Gastroesophageal sphincter (tissue), 4 donors: ENCODE data around the gene PTPRN2. TPM values are rescaled to one million over a fixed set of nuclear protein-coding genes. Genes with fewer than 3 reads are reported as not detected.

ENCODE experiments used
- ATAC-seq: fragments of 150-250 bp; one replicate; pipeline ENCODE4 v1.9.1; 2016; ENCODE audit warnings: mild to moderate bottlenecking, moderate library complexity
- H3K27ac ChIP-seq, 4 donors: fragments of 200-600 bp; sonication (generic) in 3 of 4; 1 replicate in 3 of 4; 2 replicates in 1 of 4; pipeline ENCODE4 v1.5.1; 2016 to 2019
- H3K27me3 ChIP-seq: fragments of 200-600 bp; sonication (generic); one replicate; pipeline ENCODE4 v1.5.1; 2019
- H3K36me3 ChIP-seq, 2 donors: fragments of 200-600 bp; sonication (generic); one replicate each; pipeline ENCODE4 v1.5.1; 2019; ENCODE audit warnings: control low read depth in 1 of 2
- H3K4me1 ChIP-seq, 3 donors: fragments of 200-600 bp; sonication (generic); 1 replicate in 2 of 3; 2 replicates in 1 of 3; pipeline ENCODE4 v1.5.1; 2016 to 2019; ENCODE audit warnings: control low read depth in 2 of 3
- H3K4me3 ChIP-seq, 2 donors: fragments of 200-600 bp; sonication (generic); one replicate each; pipeline ENCODE4 v1.5.1; 2019; ENCODE audit warnings: mild to moderate bottlenecking in 1 of 2, moderate library complexity in 1 of 2
- H3K9me3 ChIP-seq, 3 donors: fragments of 200-600 bp; sonication (generic); one replicate each; pipeline ENCODE4 v1.5.1; 2017 to 2019; ENCODE audit warnings: control low read depth in 2 of 3
- CTCF ChIP-seq, 4 experiments: fragments of 200-600 bp in 2 of 4; fragments of 450-650 bp in 2 of 4; sonication (generic) in 1 of 4; IDR thresholded peaks; one replicate each; pipeline ENCODE4 v1.5.1; 2017 to 2019; ENCODE audit warnings: antibody characterized with exemption in 4 of 4, mild to moderate bottlenecking in 2 of 4, moderate library complexity in 2 of 4
- EP300 ChIP-seq: sonication (generic); formaldehyde crosslinking; IDR thresholded peaks from one replicate; pipeline ENCODE4 v1.6.1; 2017; ENCODE audit warnings: antibody characterized with exemption, mild to moderate bottlenecking
- POLR2A ChIP-seq, 2 donors: fragments of 450-650 bp; IDR thresholded peaks; one replicate each; pipeline ENCODE4 v1.6.1; 2017; ENCODE audit warnings: antibody characterized with exemption in 2 of 2, mild to moderate bottlenecking in 2 of 2, moderate library complexity in 1 of 2
- POLR2AphosphoS5 ChIP-seq: sonication (generic); formaldehyde crosslinking; IDR thresholded peaks from one replicate; pipeline ENCODE4 v1.6.1; 2017; ENCODE audit warnings: antibody characterized with exemption
- WGBS, 2 donors: methylation state at CpG; one replicate each; pipeline ENCODE4 v1.1.5; 2018; ENCODE audit warnings: low coverage in 1 of 2; 5-methylcytosine and 5-hydroxymethylcytosine counted together
- total RNA-seq, 4 donors: library from RNA; depleted of rRNA; stranded (reverse); fragments of >200 nt; gene quantifications; one replicate each; pipeline ENCODE4 v1.1.0, GENCODE V29; 2016

The PTPRN2 gene
- total RNA-seq, 4 donors from 2014 or later, result 1.7 to 4.7 (median 3.3) TPM

GRCh38 chr7:157763279-157764000 is 824.2 kb downstream of the PTPRN2 start:
- TF ChIP-seq POLR2A (IDR thresholded peaks at IDR 0.05), result no peak
- no peak for TF ChIP-seq POLR2AphosphoS5
- TF ChIP-seq EP300, result no peak
- TF ChIP-seq CTCF (IDR thresholded peaks at IDR 0.05), result no peak
- Histone ChIP-seq H3K4me3 (no peak overlapping the region), H3K27ac (no peak overlapping the region), H3K9me3 (peaks cover 0 to 20% (median 0%) of the 10 kb centered on the region in 3 donors), H3K4me1 (no peaks in the 10 kb centered on the region), H3K27me3 (peaks cover 23% of the 10 kb centered on the region), H3K36me3 (no peaks in the 10 kb centered on the region)
- ATAC-seq, result no peak
- 92 to 93% methylated on average over 3 to 10 of the region's 14 CpGs for WGBS, 2 donors

DNA sequence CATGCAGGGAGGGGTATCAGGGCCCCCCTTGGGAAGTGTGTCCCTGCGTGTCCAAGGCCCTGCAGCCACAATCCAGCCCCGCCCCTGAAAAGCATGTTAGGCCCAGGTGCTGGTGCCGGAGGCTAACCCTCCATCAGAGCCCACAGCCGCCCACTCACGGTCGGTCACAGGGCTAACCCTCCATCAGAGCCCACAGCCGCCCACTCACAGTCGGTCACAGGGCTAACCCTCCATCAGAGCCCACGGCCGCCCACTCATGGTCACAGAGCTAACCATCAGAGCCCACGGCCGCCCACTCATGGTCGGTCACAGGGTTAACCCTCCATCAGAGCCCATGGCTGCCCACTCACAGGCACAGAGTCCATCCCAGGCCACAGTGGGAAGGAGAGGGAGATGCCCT is 824.8 kb downstream of the PTPRN2 start:
- Histone ChIP-seq H3K4me3 (no peak overlapping the region), H3K27ac (no peak overlapping the region), H3K9me3 (peaks cover 0 to 20% (median 0%) of the 10 kb centered on the region in 3 donors), H3K4me1 (no peaks in the 10 kb centered on the region), H3K36me3 (no peaks in the 10 kb centered on the region), H3K27me3 (peaks cover 19% of the 10 kb centered on the region)
- no peak for TF ChIP-seq POLR2A (IDR thresholded peaks at IDR 0.05)
- TF ChIP-seq CTCF (IDR thresholded peaks at IDR 0.05), result no peak
- no peak for TF ChIP-seq EP300
- TF ChIP-seq POLR2AphosphoS5, result no peak
- no peak for ATAC-seq
- WGBS, 2 donors, result 96 to 100% methylated on average over 2 to 5 of the region's 13 CpGs

DNA sequence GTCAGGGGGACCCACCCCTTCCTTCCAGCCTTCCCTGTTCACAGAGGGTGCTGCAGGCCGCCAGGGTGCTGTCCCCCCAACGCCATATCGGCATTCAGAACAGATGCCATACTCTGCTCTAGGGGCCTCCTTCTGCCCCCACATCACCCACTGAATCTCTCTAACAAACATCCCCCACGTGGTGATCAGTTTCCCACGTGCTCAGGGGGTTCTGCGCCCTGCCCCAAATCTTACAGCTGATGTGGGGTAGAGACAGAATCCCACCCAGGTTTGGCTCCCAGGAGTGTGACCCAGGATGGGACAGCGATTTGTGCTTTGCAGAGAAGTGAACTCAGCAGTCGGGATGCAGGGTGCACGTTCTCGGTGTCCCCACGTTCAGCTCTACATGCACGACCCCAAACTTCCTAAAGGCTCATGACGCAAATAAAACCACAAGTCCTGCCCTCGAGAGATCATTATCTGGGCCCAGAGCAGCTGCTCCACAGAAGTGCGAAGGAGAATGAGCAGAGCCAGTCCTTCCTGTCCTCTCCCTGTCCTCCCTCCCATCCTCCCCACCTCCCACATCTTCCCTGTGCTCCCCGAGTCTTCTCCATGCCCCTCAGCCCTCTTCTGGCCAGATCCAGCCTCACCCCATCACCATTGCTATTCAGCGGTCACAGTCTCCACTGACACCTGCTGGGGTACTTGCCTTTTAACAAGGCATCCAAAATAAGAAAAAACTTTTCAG is 827.5 kb downstream of the PTPRN2 start:
- Histone ChIP-seq H3K9me3 (peaks cover 0 to 20% (median 0%) of the 10 kb centered on the region in 3 donors), H3K27me3 (peaks cover 9% of the 10 kb centered on the region), H3K4me3 (no peak overlapping the region), H3K27ac (no peak overlapping the region), H3K36me3 (no peaks in the 10 kb centered on the region), H3K4me1 (no peaks in the 10 kb centered on the region)
- no peak for TF ChIP-seq CTCF (IDR thresholded peaks at IDR 0.05)
- no peak for TF ChIP-seq POLR2AphosphoS5
- TF ChIP-seq EP300, result no peak
- no peak for TF ChIP-seq POLR2A (IDR thresholded peaks at IDR 0.05)
- no peak for ATAC-seq
- WGBS, 2 donors, result 51 to 53% methylated on average over 5 of the region's 17 CpGs

GRCh38 chr7:157759246-157759805 is 828.3 kb downstream of the PTPRN2 start:
- WGBS, 2 donors, result 68 to 84% methylated on average over 6 to 9 of the region's 19 CpGs
- no peak overlapping the region for H3K4me3 ChIP-seq
- TF ChIP-seq EP300 (no peak), CTCF (IDR thresholded peaks at IDR 0.05) (no peak), POLR2A (IDR thresholded peaks at IDR 0.05) (no peak), POLR2AphosphoS5 (no peak)
- H3K36me3 ChIP-seq, result no peaks in the 10 kb centered on the region
- ATAC-seq, result no peak
- H3K4me1 ChIP-seq, result no peaks in the 10 kb centered on the region
- H3K27me3 ChIP-seq, result peaks cover 14% of the 10 kb centered on the region
- no peak overlapping the region for H3K27ac ChIP-seq
- peaks cover 0 to 19% (median 0%) of the 10 kb centered on the region in 3 donors for H3K9me3 ChIP-seq
